ENCODE results near the gene SCN11A. TPM values are rescaled to one million over a fixed set of nuclear protein-coding genes. Genes with fewer than 3 reads are reported as not detected.

The SCN11A gene
- total and polyA plus RNA-seq, 7 donors: under 0.01 to 3.0 (median 1.2) TPM; not detected in 1

DNA sequence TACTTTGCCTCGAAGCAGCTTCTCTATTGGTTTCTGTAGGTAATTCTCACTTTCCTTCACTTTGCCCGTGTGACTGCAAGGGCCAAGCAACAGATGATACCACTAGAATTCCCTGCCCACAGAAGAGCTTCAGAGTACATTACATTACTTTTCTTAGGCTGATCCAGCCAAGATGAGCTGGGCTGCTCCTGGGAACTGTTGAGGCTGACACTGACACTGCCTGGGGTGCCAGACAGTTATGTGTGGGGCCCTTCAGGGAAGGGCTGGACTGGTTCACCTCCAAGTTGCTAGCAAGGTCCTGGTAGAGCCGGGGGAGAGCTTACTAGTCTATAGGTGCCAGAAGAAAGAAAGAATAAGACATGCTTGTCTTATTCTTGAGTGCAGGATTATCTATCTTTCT lies 36.7 kb upstream of the SCN11A start:
- Histone ChIP-seq H3K9me3 (no peaks in the 10 kb centered on the region), H3K27me3 (no peaks in the 10 kb centered on the region), H3K27ac (no peak overlapping the region), H3K4me1 (no peaks in the 10 kb centered on the region), H3K36me3 (peaks cover 15 to 91% (median 34%) of the 10 kb centered on the region in 4 donors), H3K4me3 (no peak overlapping the region)
- DNase-seq: no peak
- intact Hi-C loops (cut with DNase I): no loop called here
- TF ChIP-seq POLR2AphosphoS5 (IDR thresholded peaks at IDR 0.05) (no peak), EP300 (IDR thresholded peaks at IDR 0.05) (no peak)
- WGBS, 2 donors: 92 to 97% methylated on average over 3 of the region's 3 CpGs

DNA sequence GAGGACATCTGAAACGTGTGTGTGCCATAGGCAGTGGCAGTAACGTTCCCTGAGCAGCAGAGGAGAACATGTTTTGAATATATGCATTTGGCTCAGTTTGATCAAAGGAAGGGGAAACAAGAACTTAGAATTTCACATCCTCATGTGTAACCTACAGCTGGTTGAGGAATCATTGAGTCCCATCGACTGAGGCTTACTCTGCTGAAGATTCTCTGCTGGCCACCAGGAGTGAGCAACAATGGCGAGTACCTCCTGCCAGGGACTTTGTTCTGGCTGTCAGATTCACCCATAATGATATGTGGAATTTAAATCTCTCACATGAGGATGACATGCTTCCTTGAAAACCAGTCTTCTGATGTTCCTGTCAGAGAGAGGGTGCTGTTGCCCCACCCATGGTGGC lies 34.4 kb upstream of the SCN11A start:
- H3K27me3 ChIP-seq: no peaks in the 10 kb centered on the region
- no peaks in the 10 kb centered on the region for H3K4me1 ChIP-seq
- intact Hi-C loops (cut with DNase I): no loop called here
- H3K27ac ChIP-seq: no peak overlapping the region
- TF ChIP-seq POLR2A (IDR thresholded peaks at IDR 0.05): no peak
- TF ChIP-seq, protein P1, sequence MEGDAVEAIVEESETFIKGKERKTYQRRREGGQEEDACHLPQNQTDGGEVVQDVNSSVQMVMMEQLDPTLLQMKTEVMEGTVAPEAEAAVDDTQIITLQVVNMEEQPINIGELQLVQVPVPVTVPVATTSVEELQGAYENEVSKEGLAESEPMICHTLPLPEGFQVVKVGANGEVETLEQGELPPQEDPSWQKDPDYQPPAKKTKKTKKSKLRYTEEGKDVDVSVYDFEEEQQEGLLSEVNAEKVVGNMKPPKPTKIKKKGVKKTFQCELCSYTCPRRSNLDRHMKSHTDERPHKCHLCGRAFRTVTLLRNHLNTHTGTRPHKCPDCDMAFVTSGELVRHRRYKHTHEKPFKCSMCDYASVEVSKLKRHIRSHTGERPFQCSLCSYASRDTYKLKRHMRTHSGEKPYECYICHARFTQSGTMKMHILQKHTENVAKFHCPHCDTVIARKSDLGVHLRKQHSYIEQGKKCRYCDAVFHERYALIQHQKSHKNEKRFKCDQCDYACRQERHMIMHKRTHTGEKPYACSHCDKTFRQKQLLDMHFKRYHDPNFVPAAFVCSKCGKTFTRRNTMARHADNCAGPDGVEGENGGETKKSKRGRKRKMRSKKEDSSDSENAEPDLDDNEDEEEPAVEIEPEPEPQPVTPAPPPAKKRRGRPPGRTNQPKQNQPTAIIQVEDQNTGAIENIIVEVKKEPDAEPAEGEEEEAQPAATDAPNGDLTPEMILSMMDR (IDR thresholded peaks at IDR 0.05): no peak
- TF ChIP-seq POLR2AphosphoS5 (IDR thresholded peaks at IDR 0.05): no peak
- TF ChIP-seq EP300 (IDR thresholded peaks at IDR 0.05): no peak
- peaks cover 15 to 84% (median 26%) of the 10 kb centered on the region in 4 donors for H3K36me3 ChIP-seq
- DNase-seq: no peak
- no peaks in the 10 kb centered on the region for H3K9me3 ChIP-seq
- WGBS, 2 donors: 73 to 92% methylated on average over 4 of the region's 4 CpGs
- H3K4me3 ChIP-seq: no peak overlapping the region

DNA sequence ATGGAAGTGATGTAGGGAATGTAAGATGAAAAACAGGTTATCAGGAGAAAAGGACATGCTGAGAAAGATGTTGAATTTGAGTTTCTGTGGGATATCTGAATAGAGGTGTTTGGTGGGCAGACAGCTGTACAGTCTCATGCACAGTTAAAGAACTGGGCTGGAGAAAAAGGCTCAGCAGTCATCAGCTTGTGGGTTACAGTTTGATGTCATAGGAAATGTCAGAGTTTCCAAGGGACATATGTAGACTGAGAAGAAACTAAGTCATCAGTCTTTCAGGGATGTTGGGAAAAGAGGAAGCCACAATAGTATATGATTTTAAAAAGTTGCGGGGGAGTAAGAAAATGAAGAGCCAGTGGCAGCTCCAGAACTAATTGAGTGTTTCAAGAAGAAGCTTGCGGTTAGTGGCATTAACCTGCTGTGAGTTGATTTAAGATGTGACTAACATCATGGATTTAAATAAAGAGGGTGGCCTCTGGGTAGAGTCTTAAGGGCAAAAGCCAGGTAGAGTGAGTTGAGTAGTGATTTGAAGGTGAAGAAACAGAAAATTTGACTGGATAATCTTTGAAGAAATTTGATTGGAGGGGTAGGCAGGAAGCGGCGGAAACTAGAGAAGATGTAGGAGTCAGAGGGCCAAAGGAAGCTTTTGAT lies 31.0 kb upstream of the SCN11A start:
- WGBS, 2 donors: 97 to 99% methylated on average over 4 of the region's 4 CpGs
- DNase-seq: no peak
- intact Hi-C loops (cut with DNase I): no loop called here
- no peaks in the 10 kb centered on the region for H3K9me3 ChIP-seq
- H3K27me3 ChIP-seq: no peaks in the 10 kb centered on the region
- H3K36me3 ChIP-seq: peaks cover 15 to 79% (median 27%) of the 10 kb centered on the region in 4 donors
- no peak overlapping the region for H3K27ac ChIP-seq
- H3K4me1 ChIP-seq: no peaks in the 10 kb centered on the region
- TF ChIP-seq POLR2A (IDR thresholded peaks at IDR 0.05) (no peak), POLR2AphosphoS5 (IDR thresholded peaks at IDR 0.05) (no peak), EP300 (IDR thresholded peaks at IDR 0.05) (no peak)
- TF ChIP-seq, protein P1 (IDR thresholded peaks at IDR 0.05): no peak
- no peak overlapping the region for H3K4me3 ChIP-seq

DNA sequence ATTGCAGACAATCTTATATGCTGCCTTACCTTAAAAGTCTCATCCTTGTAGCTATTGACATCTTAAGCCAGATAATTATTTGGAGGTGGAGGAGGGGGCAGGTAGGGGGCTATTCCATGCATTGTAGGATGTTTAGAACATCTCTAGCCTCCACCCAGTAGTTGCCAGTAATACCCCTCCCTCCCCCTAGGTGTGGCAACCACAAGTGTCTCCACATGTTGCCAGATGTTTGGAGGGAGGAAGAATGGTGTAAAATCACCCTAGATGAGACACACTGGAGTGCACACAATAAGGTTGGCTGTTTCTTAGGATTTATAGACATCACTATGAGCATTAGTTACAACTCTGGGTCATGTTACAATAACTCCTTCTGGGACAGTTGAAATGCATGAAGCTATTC lies 28.3 kb upstream of the SCN11A start:
- Histone ChIP-seq H3K4me1 (no peaks in the 10 kb centered on the region), H3K27me3 (no peaks in the 10 kb centered on the region), H3K4me3 (no peak overlapping the region), H3K9me3 (no peaks in the 10 kb centered on the region), H3K27ac (no peak overlapping the region), H3K36me3 (peaks cover 9 to 79% (median 30%) of the 10 kb centered on the region in 4 donors)
- TF ChIP-seq EP300 (IDR thresholded peaks at IDR 0.05) (no peak), POLR2A (IDR thresholded peaks at IDR 0.05) (no peak), POLR2AphosphoS5 (IDR thresholded peaks at IDR 0.05) (no peak)
- TF ChIP-seq, protein P1 (IDR thresholded peaks at IDR 0.05): no peak
- no peak for DNase-seq
- intact Hi-C loops (cut with DNase I): no loop called here

DNA sequence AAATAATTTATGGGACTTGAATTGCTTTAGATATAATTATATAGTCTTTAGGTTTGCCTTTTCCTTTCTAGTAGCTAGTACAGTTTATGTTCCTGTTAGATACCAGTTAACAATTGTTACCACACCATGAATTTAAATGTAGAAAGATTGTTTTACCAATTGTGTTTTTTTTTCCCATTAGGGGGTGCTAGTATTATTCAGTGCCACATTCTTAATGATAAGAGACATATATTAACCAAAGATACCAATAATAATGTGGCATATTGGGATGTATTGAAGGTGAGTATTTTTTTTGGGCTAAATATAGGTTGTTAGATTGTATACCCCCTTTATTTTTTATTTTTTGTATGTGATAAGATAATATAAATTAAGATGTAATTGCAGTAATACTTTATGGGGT lies 27.8 kb upstream of the SCN11A start:
- Histone ChIP-seq H3K27me3 (no peaks in the 10 kb centered on the region), H3K36me3 (peaks cover 9 to 82% (median 31%) of the 10 kb centered on the region in 4 donors), H3K9me3 (no peaks in the 10 kb centered on the region), H3K4me3 (no peak overlapping the region), H3K4me1 (no peaks in the 10 kb centered on the region), H3K27ac (no peak overlapping the region)
- no peak for TF ChIP-seq POLR2AphosphoS5 (IDR thresholded peaks at IDR 0.05)
- TF ChIP-seq, protein P1 (IDR thresholded peaks at IDR 0.05): no peak
- TF ChIP-seq POLR2A (IDR thresholded peaks at IDR 0.05): no peak
- no peak for TF ChIP-seq EP300 (IDR thresholded peaks at IDR 0.05)
- no peak for DNase-seq
- intact Hi-C loops (cut with DNase I): no loop called here

Data from sigmoid colon (tissue), 7 donors.